Activated gamma-delta T cell (primary cell): ENCODE data around the gene AGAP1.
"Not testable (repeated sequence)": the region's sequence is repeated elsewhere in the genome, so short reads cannot be mapped to it uniquely, and the experiment has no call there.

Experiments
- DNase-seq: peaks from one replicate; lab custom pipeline; 2025; lab: John Stamatoyannopoulos, UW

Gene AGAP1

GRCh38 chr2:236124182-236124893 lies 630.5 kb downstream of the AGAP1 start:
- DNase-seq = no peak

- DNase-seq = no peak
These were observed 631.7 kb downstream of the AGAP1 start for GRCh38 chr2:236125541-236125940.

- DNase-seq = no peak
These were observed 633.2 kb downstream of the AGAP1 start for GRCh38 chr2:236127010-236127409.

DNA sequence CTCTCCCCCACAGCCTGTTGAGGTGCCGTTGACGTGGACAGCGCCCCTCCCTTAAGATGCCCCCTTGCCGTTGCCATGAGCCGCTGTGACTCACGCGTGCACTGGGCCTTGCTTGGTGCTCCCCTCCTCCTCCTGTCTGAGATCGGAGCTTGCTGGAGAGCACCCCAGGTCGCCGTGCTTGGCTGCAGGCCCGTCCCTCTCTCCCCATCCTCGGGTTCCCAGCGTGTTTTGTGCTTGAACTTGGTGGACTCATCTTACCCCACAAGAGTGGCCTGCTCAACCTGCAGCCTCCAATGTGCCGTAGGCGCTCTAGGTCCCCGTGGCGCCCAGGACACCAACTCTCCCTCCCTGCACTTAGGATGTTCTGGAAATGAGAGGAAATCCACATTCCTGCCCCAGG lies 634.5 kb downstream of the AGAP1 start:
- no peak for DNase-seq

- DNase-seq = no peak
These were observed 636.1 kb downstream of the AGAP1 start for GRCh38 chr2:236129935-236130334.

DNA sequence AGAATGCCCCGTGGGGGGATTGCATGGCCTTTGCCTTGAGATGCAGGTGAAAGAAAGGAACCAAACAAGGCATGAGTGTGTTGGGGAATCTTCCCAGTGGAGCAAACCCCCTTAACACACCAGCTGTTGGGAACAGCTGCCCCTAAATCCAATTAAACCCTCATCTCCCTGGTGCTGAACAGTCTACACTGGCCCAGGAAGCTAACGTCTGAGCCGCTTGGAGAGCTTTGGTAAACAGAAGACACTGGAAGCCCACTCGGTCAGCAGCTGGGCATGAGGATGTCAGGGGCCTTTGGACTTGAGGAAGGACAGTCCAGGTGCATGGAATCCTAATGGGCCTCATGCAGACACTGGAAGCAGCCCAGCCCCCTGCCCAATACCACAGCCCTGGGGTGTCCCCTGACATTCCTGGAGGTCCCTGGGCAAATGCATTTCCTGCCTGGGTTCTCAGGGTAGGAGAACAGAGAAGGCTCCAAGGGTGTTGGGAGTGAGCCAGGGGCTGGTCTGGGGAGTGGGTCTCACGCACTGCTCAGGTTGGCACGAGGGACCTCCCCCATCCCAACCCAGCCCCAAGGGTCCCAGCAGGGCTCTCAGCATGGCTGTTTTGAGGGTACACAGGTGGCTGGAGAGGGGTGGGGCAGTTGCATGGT lies 636.6 kb downstream of the AGAP1 start:
- DNase-seq = no peak

GRCh38 chr2:236131073-236131692 lies 637.3 kb downstream of the AGAP1 start:
- DNase-seq = no peak

- no peak for DNase-seq
These were observed 639.7 kb downstream of the AGAP1 start for GRCh38 chr2:236133410-236134012.

- no peak for DNase-seq
These were observed 642.7 kb downstream of the AGAP1 start for GRCh38 chr2:236136538-236136937.

- no peak for DNase-seq
These were observed 643.2 kb downstream of the AGAP1 start for GRCh38 chr2:236137066-236137465.

- not testable (repeated sequence) for DNase-seq
These were observed 647.8 kb downstream of the AGAP1 start for GRCh38 chr2:236141616-236142015.

- no peak for DNase-seq
These were observed 650.0 kb downstream of the AGAP1 start for GRCh38 chr2:236143811-236144210.

- DNase-seq = no peak
These were observed 652.6 kb downstream of the AGAP1 start for GRCh38 chr2:236146436-236146835.

- DNase-seq = no peak
These were observed 661.6 kb downstream of the AGAP1 start for GRCh38 chr2:236155406-236155805.

DNA sequence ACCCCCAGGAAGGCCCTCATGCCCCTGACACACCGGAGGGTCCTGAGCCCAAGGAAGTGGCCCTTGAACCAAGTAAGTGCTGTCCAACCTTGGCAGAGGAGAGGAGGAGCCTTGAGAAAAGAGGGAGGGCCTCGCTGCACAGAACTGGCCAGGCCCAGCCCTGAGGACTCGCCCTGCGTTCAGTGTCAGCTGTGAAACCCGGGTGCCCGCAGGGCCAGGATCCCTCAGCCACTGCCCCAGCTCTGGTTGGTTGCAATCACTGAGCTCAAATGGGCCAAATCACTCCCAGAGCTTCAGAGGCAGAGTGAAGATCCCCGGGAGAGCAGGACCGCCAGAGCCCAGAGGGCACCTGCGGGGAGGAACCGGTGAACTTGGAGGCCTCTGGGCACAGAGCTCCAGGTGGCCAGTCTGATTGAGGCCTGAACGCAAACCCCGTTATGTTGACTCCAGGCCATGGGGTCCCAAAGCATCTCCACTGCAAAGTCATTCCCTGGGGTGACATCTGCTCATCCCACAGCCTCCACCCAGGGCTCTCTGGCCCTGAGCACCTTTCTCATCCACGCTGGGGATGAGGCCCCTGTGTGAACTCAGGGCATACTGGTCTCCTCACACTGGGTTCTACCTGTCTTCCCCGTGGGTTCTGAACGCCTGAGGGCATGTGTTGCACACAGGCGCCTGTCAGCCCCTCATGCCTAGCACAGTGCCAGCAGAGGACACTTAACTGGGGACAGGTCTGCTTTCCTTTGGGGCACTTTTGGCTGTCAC lies 662.4 kb downstream of the AGAP1 start:
- no peak for DNase-seq

DNA sequence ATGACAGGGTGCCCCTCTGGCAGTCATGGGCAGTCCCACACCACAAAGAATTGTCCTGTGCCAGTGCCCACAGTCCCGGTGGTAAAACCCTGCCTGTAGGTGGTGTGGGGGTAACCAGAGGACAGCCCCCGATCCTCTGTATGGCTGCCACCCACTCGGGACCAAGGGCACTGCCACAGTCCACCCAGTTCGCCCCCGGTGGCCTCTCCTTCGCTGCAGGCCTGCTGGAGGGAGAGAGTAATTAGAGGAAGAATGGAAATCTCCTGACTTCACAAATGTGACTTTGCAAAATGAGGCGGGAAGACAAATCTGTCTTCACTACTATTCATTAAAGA lies 663.0 kb downstream of the AGAP1 start:
- DNase-seq = no peak

DNA sequence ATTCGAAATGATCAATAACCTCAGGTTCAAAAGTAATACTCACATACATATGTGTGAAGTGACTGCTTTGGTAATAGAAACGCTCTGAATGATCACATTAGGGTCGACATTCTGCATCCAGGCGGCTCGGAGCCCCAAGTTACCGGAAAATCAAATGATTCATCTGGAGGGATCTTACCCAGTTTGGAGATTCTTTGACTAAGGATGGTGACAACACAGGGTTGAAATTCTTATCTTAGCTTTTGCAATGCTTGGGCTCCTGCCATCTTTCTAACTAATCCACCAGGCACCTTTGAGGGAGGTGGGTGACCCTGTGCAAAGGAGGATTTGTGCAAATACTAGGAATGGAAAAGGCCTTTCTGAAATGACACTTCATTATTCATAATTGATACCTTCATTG lies 663.5 kb downstream of the AGAP1 start:
- DNase-seq = no peak

GRCh38 chr2:236157815-236158498 lies 664.1 kb downstream of the AGAP1 start:
- DNase-seq = no peak

- DNase-seq = no peak
These were observed 665.3 kb downstream of the AGAP1 start for GRCh38 chr2:236158969-236159777.

GRCh38 chr2:236159778-236160170 lies 665.9 kb downstream of the AGAP1 start:
- no peak for DNase-seq
